Measurements from ENCODE around the gene DDX49.
"Not testable (repeated sequence)": the region's sequence is repeated elsewhere in the genome, so short reads cannot be mapped to it uniquely, and the experiment has no call there.

The DDX49 gene

GRCh38 chr19:18941628-18942354 is 22.3 kb downstream of the DDX49 start:
- DNase-seq (ENCODE audit: low read depth in 2 of 2) = no peak

- DNase-seq (ENCODE audit: low read depth in 2 of 2) = no peak
Observed at GRCh38 chr19:18942692-18943091, 23.2 kb downstream of the DDX49 start.

- no peak for DNase-seq (ENCODE audit: low read depth in 2 of 2)
Observed at GRCh38 chr19:18943465-18943864, 23.9 kb downstream of the DDX49 start.

- no peak for DNase-seq (ENCODE audit: low read depth in 2 of 2)
Observed at GRCh38 chr19:18945297-18945696, 25.8 kb downstream of the DDX49 start.

- DNase-seq (ENCODE audit: low read depth in 2 of 2) = no peak
Observed at GRCh38 chr19:18946335-18946734, 26.8 kb downstream of the DDX49 start.

GRCh38 chr19:18946918-18947317 is 27.4 kb downstream of the DDX49 start:
- no peak for DNase-seq (ENCODE audit: low read depth in 2 of 2)

- no peak for DNase-seq (ENCODE audit: low read depth in 2 of 2)
Observed at GRCh38 chr19:18948075-18948975, 28.8 kb downstream of the DDX49 start.

GRCh38 chr19:18948976-18949356 is 29.5 kb downstream of the DDX49 start:
- no peak for DNase-seq (ENCODE audit: low read depth in 2 of 2)

- DNase-seq (ENCODE audit: low read depth in 2 of 2) = no peak
Observed at GRCh38 chr19:18949858-18950257, 30.3 kb downstream of the DDX49 start.

- no peak for DNase-seq (ENCODE audit: low read depth in 2 of 2)
Observed at GRCh38 chr19:18951721-18952281, 32.3 kb downstream of the DDX49 start.

- not testable (repeated sequence) for DNase-seq (ENCODE audit: low read depth in 2 of 2)
Observed at GRCh38 chr19:18952364-18953003, 33.0 kb downstream of the DDX49 start.

GRCh38 chr19:18954094-18954493 is 34.6 kb downstream of the DDX49 start:
- DNase-seq (ENCODE audit: low read depth in 2 of 2) = no peak

- DNase-seq (ENCODE audit: low read depth in 2 of 2) = no peak
Observed at GRCh38 chr19:18955042-18955441, 35.5 kb downstream of the DDX49 start.

- DNase-seq (ENCODE audit: low read depth in 2 of 2) = no peak
Observed at GRCh38 chr19:18960370-18960769, 40.9 kb downstream of the DDX49 start.

GRCh38 chr19:18961767-18962620 is 42.5 kb downstream of the DDX49 start:
- no peak for DNase-seq (ENCODE audit: low read depth in 2 of 2)

- DNase-seq (ENCODE audit: low read depth in 2 of 2) = no peak
Observed at GRCh38 chr19:18964121-18964520, 44.6 kb downstream of the DDX49 start.

- DNase-seq (ENCODE audit: low read depth in 2 of 2) = no peak
Observed at GRCh38 chr19:18966307-18966706, 46.8 kb downstream of the DDX49 start.

- DNase-seq (ENCODE audit: low read depth in 2 of 2) = no peak
Observed at GRCh38 chr19:18967358-18968146, 48.0 kb downstream of the DDX49 start.

- no peak for DNase-seq (ENCODE audit: low read depth in 2 of 2)
Observed at GRCh38 chr19:18969931-18970659, 50.6 kb downstream of the DDX49 start.

All from activated CD4-positive, alpha-beta T cell treated with anti-CD3 and anti-CD28 coated beads for 24 hours (primary cell).